H9 (cell line): ENCODE results near the gene ACKR1. TPM values are rescaled to one million over a fixed set of nuclear protein-coding genes. Genes with fewer than 3 reads are reported as not detected.

ENCODE experiments used
- DNase-seq: peaks from one replicate; pipeline ENCODE4 v3.0.0-alpha.2; 2017
- H2AFZ ChIP-seq: one replicate; pipeline ENCODE4 v1.6.1; 2013; ENCODE audit warnings: mild to moderate bottlenecking, low read length, control low read depth, moderate library complexity
- H2AK5ac ChIP-seq: 2 replicates; pipeline ENCODE4 v1.6.1; 2013; ENCODE audit warnings: low read length, control low read depth, mixed read lengths; ENCODE audit not compliant: insufficient read length
- H2BK120ac ChIP-seq: one replicate; pipeline ENCODE4 v1.6.1; 2013; ENCODE audit warnings: low read depth, mild to moderate bottlenecking, low read length, control low read depth, inconsistent platforms; ENCODE audit not compliant: poor library complexity, severe bottlenecking
- H2BK12ac ChIP-seq: 2 replicates; pipeline ENCODE4 v1.6.1; 2013; ENCODE audit warnings: low read length, control low read depth, mixed read lengths, low read depth; ENCODE audit not compliant: insufficient read length
- H2BK15ac ChIP-seq: 2 replicates; pipeline ENCODE4 v1.6.1; 2013; ENCODE audit warnings: low read depth, low read length, control low read depth
- H2BK20ac ChIP-seq: one replicate; pipeline ENCODE4 v1.6.1; 2013; ENCODE audit warnings: low read depth, mild to moderate bottlenecking, low read length, control low read depth, inconsistent platforms; ENCODE audit not compliant: poor library complexity, severe bottlenecking
- H2BK5ac ChIP-seq: 2 replicates; pipeline ENCODE4 v1.6.1; 2013; ENCODE audit warnings: low read length, control low read depth, mixed read lengths; ENCODE audit not compliant: insufficient read length
- H3K14ac ChIP-seq: 2 replicates; pipeline ENCODE4 v1.6.1; 2013; ENCODE audit warnings: low read length, control low read depth; ENCODE audit not compliant: insufficient read depth
- H3K18ac ChIP-seq: 2 replicates; pipeline ENCODE4 v1.6.1; 2013; ENCODE audit warnings: low read depth, mild to moderate bottlenecking, mixed read lengths, low read length, control low read depth; ENCODE audit not compliant: insufficient read length
- H3K23ac ChIP-seq: 2 replicates; pipeline ENCODE4 v1.6.1; 2013; ENCODE audit warnings: low read length, control low read depth, mixed read lengths, low read depth; ENCODE audit not compliant: insufficient read length
- H3K23me2 ChIP-seq: 2 replicates; pipeline ENCODE4 v1.6.1; 2013; ENCODE audit warnings: low read depth, mild to moderate bottlenecking, mixed read lengths, low read length, control low read depth; ENCODE audit not compliant: insufficient read length, poor library complexity, severe bottlenecking
- H3K27ac ChIP-seq: 2 replicates; pipeline ENCODE4 v1.5.1; 2013; ENCODE audit warnings: low read length, control low read depth, mixed read lengths, low read depth; ENCODE audit not compliant: insufficient read length
- H3K27me3 ChIP-seq: 2 replicates; pipeline ENCODE4 v1.6.1; 2013; ENCODE audit warnings: low read length, control low read depth, inconsistent platforms; ENCODE audit not compliant: insufficient read depth
- H3K4ac ChIP-seq: 2 replicates; pipeline ENCODE4 v1.6.1; 2013; ENCODE audit warnings: low read depth, mild to moderate bottlenecking, control low read depth, inconsistent platforms, low read length, moderate library complexity
- H3K4me1 ChIP-seq: 2 replicates; pipeline ENCODE4 v1.6.1; 2013; ENCODE audit warnings: low read length, control low read depth, inconsistent platforms; ENCODE audit not compliant: insufficient read depth
- H3K4me2 ChIP-seq: 2 replicates; pipeline ENCODE4 v1.6.1; 2013; ENCODE audit warnings: low read length, control low read depth, mixed read lengths; ENCODE audit not compliant: insufficient read length, insufficient read depth
- H3K56ac ChIP-seq: 2 replicates; pipeline ENCODE4 v1.6.1; 2013; ENCODE audit warnings: low read depth, mild to moderate bottlenecking, mixed read lengths, low read length, control low read depth; ENCODE audit not compliant: insufficient read length
- H3K79me1 ChIP-seq: 2 replicates; pipeline ENCODE4 v1.6.1; 2013; ENCODE audit warnings: low read depth, mild to moderate bottlenecking, moderate library complexity, low read length, control low read depth, inconsistent platforms; ENCODE audit not compliant: insufficient read depth, poor library complexity, severe bottlenecking
- H3K79me2 ChIP-seq: 2 replicates; pipeline ENCODE4 v1.6.1; 2013; ENCODE audit warnings: low read length, control low read depth, inconsistent platforms; ENCODE audit not compliant: insufficient read depth
- H3K9ac ChIP-seq: 2 replicates; pipeline ENCODE4 v1.6.1; 2013; ENCODE audit warnings: low read length, control low read depth, mixed read lengths; ENCODE audit not compliant: insufficient read length; ENCODE audit errors: extremely low read depth
- H3K9me3 ChIP-seq: one replicate; pipeline ENCODE4 v1.6.1; 2013; ENCODE audit warnings: low read depth, low read length, inconsistent platforms; ENCODE audit not compliant: control insufficient read depth
- H3T11ph ChIP-seq: one replicate; pipeline ENCODE4 v1.6.1; 2013; ENCODE audit warnings: mild to moderate bottlenecking, low read length, control low read depth, inconsistent platforms
- H4K20me1 ChIP-seq: one replicate; pipeline ENCODE4 v1.6.1; 2013; ENCODE audit not compliant: control insufficient read depth, insufficient read length, insufficient read depth
- H4K5ac ChIP-seq: 2 replicates; pipeline ENCODE4 v1.6.1; 2013; ENCODE audit warnings: low read depth, mild to moderate bottlenecking, mixed read lengths, low read length, control low read depth; ENCODE audit not compliant: insufficient read length
- H4K8ac ChIP-seq: replicated peaks from 2 replicates; pipeline ENCODE4 v1.6.1; 2013; ENCODE audit warnings: low read length, control low read depth, mixed read lengths, low read depth; ENCODE audit not compliant: insufficient read length
- H4K91ac ChIP-seq: 2 replicates; pipeline ENCODE4 v1.6.1; 2013; ENCODE audit warnings: low read depth, mild to moderate bottlenecking, moderate library complexity, mixed read lengths, low read length, control low read depth; ENCODE audit not compliant: insufficient read length
- H3K27ac Mint-ChIP-seq, 3 experiments: 2 replicates in 2 of 3; 3 replicates in 1 of 3; pipeline ENCODE4 v1.8.0; 2020 to 2021; ENCODE audit warnings: mixed read lengths in 3 of 3, mild to moderate bottlenecking in 1 of 3, moderate library complexity in 1 of 3
- H3K27me3 Mint-ChIP-seq: 2 replicates; pipeline ENCODE4 v1.8.0; 2021; ENCODE audit warnings: low read depth, mild to moderate bottlenecking, moderate library complexity, mixed read lengths
- H3K36me3 Mint-ChIP-seq, 3 experiments: 2 replicates in 2 of 3; 3 replicates in 1 of 3; pipeline ENCODE4 v1.8.0; 2020 to 2021; ENCODE audit warnings: low read depth in 3 of 3, mixed read lengths in 3 of 3; ENCODE audit not compliant: insufficient read depth in 1 of 3
- H3K4me1 Mint-ChIP-seq, 2 experiments: 2 replicates each; pipeline ENCODE4 v1.8.0; 2020; ENCODE audit warnings: mixed read lengths in 2 of 2
- H3K4me3 Mint-ChIP-seq, 2 experiments: 2 replicates in 1 of 2; 3 replicates in 1 of 2; pipeline ENCODE4 v1.8.0; 2020 to 2021; ENCODE audit warnings: mild to moderate bottlenecking in 2 of 2, mixed read lengths in 2 of 2, moderate library complexity in 1 of 2
- H3K9me3 Mint-ChIP-seq, 2 experiments: 2 replicates in 1 of 2; 3 replicates in 1 of 2; pipeline ENCODE4 v1.8.0; 2020; ENCODE audit warnings: mild to moderate bottlenecking in 2 of 2, mixed read lengths in 2 of 2, moderate library complexity in 1 of 2
- WGBS: extraction: QIAGEN DNeasy Blood & Tissue Kit; methylation state at CpG from one replicate; pipeline ENCODE4 v1.1.7; 2013; ENCODE audit warnings: missing lambda C conversion rate, low lambda C conversion rate, mixed read lengths; ENCODE audit not compliant: insufficient read length; ENCODE audit errors: extremely low coverage; 5-methylcytosine and 5-hydroxymethylcytosine counted together
- total RNA-seq: library from RNA; stranded (reverse); gene quantifications from 2 replicates; pipeline ENCODE4 v1.2.1, GENCODE V29; 2021
- TF ChIP-seq, protein P1 (sequence below): fragments of 200-600 bp; sonication (generic); conservative IDR thresholded peaks from 3 replicates; pipeline ENCODE4 v1.8.0; 2021; ENCODE audit warnings: antibody characterized with exemption, mild to moderate bottlenecking

The ACKR1 gene
- total RNA-seq, 1 experiment from 2014 or later = 0.26 TPM

DNA sequence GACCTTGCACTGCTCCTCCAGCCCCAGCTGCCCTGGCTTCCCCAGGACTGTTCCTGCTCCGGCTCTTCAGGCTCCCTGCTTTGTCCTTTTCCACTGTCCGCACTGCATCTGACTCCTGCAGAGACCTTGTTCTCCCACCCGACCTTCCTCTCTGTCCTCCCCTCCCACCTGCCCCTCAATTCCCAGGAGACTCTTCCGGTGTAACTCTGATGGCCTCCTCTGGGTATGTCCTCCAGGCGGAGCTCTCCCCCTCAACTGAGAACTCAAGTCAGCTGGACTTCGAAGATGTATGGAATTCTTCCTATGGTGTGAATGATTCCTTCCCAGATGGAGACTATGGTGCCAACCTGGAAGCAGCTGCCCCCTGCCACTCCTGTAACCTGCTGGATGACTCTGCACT is 550 bp downstream of the ACKR1 start:
- Histone ChIP-seq H3K27me3 (no peaks in the 10 kb centered on the region), H2AFZ (no peak overlapping the region), H2BK120ac (no peak overlapping the region), H4K8ac (no peak overlapping the region), H3K9me3 (no peaks in the 10 kb centered on the region), H3K23me2 (no peaks in the 10 kb centered on the region), H4K20me1 (no peaks in the 10 kb centered on the region), H3K56ac (no peak overlapping the region), H3K79me1 (no peaks in the 10 kb centered on the region), H3K9ac (no peak overlapping the region), H2BK20ac (no peak overlapping the region), H3K18ac (no peak overlapping the region), H3K4ac (no peak overlapping the region), H2BK12ac (no peak overlapping the region), H2BK15ac (no peak overlapping the region), H2AK5ac (no peak overlapping the region), H3K23ac (no peak overlapping the region), H3T11ph (no peak overlapping the region), H3K14ac (no peak overlapping the region), H3K79me2 (no peaks in the 10 kb centered on the region), H4K5ac (no peak overlapping the region), H3K4me2 (no peak overlapping the region), H3K4me1 (no peaks in the 10 kb centered on the region), H3K27ac (no peak overlapping the region), H4K91ac (no peak overlapping the region), H2BK5ac (no peak overlapping the region)
- Mint-ChIP-seq H3K4me3 (no peak overlapping the region), H3K27me3 (peaks cover 24% of the 10 kb centered on the region), H3K36me3 (no peaks in the 10 kb centered on the region), H3K4me1 (peaks cover 21 to 47% of the 10 kb centered on the region in 2 experiments), H3K9me3 (no peaks in the 10 kb centered on the region), H3K27ac (peak overlapping the region in 2 of 3 experiments; percentile 29 to 78; a peak in 2 of 7 replicates)
- DNase-seq = peak; percentile 73
- TF ChIP-seq, protein P1, sequence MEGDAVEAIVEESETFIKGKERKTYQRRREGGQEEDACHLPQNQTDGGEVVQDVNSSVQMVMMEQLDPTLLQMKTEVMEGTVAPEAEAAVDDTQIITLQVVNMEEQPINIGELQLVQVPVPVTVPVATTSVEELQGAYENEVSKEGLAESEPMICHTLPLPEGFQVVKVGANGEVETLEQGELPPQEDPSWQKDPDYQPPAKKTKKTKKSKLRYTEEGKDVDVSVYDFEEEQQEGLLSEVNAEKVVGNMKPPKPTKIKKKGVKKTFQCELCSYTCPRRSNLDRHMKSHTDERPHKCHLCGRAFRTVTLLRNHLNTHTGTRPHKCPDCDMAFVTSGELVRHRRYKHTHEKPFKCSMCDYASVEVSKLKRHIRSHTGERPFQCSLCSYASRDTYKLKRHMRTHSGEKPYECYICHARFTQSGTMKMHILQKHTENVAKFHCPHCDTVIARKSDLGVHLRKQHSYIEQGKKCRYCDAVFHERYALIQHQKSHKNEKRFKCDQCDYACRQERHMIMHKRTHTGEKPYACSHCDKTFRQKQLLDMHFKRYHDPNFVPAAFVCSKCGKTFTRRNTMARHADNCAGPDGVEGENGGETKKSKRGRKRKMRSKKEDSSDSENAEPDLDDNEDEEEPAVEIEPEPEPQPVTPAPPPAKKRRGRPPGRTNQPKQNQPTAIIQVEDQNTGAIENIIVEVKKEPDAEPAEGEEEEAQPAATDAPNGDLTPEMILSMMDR = peak; percentile 52; the same call in 2 of the 3 replicates
- no CpG with 5 or more reads among the region's 6 CpGs for WGBS
